Measurements from ENCODE around the gene CMTM6.
A peak's percentile ranks its signal among the peaks of the same experiment; 100 is the strongest.
"Not testable (repeated sequence)": the region's sequence is repeated elsewhere in the genome, so short reads cannot be mapped to it uniquely, and the experiment has no call there.

The CMTM6 gene

DNA sequence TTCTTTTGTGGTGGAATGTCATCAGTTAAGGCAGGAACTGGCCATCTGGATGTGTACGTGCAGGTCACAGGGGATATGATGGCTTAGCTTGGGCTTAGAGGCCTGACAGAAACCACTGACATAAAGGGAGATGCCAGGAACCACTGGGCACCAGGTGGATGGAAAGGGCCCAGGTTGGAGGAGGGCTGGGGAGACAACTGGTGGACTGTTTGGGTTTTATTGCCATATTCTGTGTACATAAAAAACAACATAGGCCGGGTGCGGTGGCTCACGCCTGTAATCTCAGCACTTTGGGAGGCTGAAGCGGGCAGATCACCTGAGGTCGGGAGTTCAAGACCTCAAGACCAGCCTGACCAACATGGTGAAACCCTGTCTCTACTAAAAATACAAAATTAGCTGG is 35.8 kb downstream of the CMTM6 start:
- DNase-seq (ENCODE audit: low read depth in 2 of 2): not testable (repeated sequence)

DNA sequence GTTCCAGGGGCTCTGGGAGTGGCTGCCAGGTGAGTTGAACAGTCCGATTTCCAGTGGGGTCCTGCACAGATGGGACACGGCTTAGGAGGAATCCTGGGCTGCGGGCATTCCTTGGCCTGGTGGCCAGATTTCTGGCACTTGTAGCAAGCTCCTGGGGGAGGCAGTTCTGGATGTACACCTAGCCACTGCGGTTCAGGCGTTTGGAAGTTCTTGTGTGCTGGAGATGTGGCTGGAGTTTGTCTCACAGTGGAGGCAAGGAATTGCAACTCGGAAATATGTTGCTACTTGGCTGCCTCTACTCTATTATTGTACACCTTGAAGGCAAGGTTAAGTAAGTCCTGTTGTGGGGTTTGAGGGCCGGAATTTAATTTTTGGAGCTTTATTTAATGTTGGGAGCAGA is 37.9 kb downstream of the CMTM6 start:
- DNase-seq (ENCODE audit: low read depth in 2 of 2): not testable (repeated sequence)

DNA sequence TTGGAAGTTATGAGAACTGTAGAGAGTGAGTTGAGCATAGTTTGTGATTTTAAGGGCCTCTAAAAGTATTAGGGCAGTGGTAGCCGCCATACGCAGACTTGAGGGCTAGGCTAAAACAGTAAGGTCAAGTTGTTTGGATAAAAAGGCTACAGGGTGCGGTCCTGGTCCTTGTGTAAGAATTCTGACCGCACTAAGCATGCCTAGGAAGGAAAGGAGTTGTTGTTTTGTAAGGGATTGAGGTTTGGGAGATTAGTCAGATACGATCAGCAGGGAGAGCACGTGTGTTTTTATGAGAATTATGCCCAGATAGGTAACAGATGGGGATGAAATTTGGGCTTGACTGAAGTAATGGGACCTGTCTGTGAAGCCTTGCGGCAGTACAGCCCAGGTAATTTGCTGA is 39.2 kb downstream of the CMTM6 start:
- not testable (repeated sequence) for DNase-seq (ENCODE audit: low read depth in 2 of 2)

DNA sequence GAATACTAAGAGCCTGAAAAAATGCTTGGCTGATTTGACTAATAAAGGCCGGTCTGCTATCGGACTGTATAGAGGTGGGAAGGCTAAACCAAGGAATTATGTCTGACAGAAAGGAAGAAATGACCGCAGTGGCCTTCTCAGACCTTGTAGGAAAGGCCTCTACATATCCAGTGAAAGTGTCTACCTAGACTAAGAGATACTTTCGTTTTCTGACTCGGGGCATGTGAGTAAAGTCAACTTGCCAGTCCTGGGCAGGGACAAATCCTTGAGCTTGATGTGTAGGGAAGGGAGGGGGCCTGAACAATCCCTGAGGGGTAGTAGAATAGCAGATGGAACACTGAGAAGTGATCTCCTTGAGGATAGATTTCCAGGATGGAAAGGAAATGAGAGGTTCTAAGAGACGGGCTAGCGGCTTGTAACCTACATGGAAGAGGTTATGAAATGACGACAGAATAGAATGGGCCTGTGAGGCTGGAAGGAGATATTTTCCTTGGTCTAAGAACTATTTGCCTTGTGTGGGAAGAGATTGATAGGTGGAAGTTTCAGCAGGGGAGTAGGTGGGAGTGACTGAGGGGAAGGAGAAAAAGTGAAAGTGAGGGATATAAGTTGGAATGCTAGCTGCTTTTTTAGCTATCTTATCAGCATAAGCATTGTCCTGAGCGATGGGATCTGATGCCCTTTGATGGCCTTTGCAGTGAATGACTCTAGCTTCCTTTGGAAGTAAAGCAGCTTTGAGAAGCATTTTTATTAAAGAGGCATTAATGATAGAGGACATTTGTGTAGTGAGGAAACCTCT is 40.3 kb downstream of the CMTM6 start:
- DNase-seq (ENCODE audit: low read depth in 2 of 2): not testable (repeated sequence)

DNA sequence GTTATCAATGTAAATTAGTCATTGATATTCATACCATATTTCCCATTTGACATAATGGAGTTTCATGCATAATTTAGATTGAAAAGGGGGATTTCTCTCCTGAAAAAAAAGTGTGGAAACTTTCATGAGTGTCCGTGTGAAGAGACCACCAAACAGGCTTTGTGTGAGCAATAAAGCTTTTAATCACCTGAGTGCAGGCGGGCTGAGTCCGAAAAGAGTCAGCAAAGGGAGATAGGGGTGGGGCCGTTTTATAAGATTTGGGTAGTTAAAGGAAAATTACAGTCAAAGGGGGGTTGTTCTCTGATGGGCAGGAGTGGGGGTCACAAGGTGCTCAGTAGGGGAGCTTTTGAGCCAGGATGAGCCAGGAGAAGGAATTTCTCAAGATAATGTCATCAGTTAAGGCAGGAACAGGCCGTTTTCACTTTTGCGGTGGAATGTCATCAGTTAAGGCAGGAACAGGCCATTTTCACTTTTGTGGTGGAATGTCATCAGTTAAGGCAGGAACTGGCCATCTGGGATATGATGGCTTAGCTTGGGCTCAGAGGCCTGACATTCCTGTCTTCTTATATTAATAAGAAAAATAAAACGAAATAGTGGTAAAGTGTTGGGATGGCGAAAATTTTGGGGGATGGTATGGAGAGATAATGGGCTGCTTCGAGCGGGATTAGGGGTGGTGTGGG is 41.7 kb downstream of the CMTM6 start:
- DNase-seq (ENCODE audit: low read depth in 2 of 2): not testable (repeated sequence)

DNA sequence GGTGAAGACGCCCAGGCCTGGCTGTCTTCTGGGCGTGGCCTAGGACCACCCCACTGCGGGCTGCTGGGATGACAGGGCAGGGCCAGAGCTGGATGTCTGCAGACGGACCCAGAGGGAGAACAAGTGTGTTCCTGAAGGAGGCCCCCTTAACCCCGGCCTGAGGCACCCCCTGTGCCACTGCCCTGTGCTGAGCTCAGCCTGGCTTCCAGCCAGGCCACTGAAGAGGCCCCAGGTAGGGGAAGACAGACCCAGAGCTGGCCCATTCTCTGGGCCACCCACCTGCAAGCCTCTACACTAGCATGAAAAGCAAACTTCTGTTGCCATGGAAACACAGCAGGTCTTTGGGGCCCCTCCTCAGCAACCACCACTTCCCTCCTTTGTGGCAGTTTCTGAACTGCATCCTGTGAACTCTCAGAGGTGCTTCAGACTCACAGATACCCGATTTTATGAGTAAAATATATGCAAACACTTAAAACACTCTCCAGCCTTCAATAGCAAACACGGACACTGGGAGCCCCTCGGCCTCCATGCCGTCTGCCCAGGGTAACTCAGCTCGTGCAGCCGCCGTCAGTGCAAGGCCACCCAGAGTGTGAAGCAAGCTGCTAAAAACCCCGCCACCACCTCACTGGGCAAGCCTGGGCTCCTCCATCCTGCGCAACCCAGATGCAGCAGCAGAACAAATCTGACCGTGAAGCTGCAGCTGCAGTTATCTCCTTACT is 42.5 kb downstream of the CMTM6 start:
- DNase-seq (ENCODE audit: low read depth in 2 of 2): peak in 1 of 2 donors; percentile 26

DNA sequence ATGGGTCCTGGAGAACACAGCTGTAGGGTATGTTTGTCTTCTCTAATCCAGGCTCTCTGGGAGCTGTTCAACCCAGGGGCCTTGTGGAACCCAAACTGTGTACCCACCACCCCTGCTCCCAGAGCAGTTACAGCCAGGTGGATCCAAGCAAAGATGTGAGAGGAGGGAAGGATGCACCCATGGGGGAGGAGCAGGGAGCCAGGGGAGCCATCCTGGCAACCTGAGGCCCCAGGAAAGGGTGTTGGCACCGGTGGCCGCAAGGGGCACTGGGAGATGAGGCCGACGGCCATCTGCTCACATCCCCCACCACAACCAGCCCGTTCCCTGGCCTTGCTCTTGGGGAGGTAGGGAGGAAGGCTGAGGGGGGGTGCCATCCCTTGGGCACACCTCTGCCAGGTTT is 43.2 kb downstream of the CMTM6 start:
- no peak for DNase-seq (ENCODE audit: low read depth in 2 of 2)

DNA sequence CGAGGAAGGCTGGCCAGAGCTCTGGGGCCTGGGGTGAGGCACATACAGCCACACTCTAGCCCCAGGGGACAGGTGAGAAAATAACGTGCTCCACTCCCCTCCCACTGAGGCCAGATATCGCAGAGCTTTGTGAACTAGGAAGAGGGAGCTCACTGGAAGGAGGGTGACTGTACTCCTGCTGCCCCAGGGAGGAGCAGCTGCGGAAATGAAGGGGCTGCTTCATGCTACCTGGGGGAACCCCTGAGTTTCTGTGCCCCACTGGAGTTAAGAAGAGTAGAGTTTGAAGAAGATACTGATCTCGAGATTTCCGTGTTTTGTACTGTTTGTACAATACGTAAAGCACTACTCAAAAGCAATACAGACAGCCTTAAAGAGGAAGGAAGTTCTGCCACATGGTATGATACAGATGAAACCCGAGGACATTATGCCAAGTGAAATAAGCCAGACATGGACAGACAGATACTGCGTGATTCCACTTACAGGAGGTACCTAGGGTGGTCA is 44.6 kb downstream of the CMTM6 start:
- peak in 1 of 2 donors; percentile 26 for DNase-seq (ENCODE audit: low read depth in 2 of 2)

DNA sequence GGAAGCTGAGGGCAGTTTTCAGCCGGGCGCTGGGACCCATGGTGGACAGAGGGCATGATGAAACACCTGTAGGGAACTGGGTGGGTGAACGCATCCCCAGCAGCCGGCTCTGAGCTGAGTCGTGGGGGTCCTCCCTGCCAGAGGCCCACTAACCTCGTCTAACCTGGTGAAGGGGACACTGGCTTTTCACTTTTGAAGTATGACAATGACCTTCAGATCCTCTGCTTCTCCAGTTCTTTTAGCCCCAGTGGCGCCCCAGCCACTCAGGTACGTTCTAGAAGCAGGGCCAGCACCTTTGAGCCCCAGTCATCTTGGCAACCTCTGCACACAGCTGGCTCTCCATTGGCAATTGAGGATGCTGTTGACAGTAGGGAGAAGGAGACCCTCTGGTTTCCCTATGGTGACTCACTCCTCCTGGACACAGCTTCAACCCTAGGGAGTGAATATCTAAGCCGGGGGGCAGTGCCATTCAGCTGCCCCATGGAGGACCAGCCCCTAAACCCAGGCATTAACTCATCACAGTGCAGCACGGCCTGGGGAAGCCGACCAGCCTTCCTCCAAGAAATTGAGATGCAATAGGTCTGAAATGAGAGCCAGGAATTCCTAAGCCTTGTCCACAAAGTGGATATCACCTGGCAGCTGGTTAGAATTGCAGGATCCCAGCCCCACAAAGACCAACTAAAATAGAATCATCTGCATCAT is 46.1 kb downstream of the CMTM6 start:
- no peak for DNase-seq (ENCODE audit: low read depth in 2 of 2)

DNA sequence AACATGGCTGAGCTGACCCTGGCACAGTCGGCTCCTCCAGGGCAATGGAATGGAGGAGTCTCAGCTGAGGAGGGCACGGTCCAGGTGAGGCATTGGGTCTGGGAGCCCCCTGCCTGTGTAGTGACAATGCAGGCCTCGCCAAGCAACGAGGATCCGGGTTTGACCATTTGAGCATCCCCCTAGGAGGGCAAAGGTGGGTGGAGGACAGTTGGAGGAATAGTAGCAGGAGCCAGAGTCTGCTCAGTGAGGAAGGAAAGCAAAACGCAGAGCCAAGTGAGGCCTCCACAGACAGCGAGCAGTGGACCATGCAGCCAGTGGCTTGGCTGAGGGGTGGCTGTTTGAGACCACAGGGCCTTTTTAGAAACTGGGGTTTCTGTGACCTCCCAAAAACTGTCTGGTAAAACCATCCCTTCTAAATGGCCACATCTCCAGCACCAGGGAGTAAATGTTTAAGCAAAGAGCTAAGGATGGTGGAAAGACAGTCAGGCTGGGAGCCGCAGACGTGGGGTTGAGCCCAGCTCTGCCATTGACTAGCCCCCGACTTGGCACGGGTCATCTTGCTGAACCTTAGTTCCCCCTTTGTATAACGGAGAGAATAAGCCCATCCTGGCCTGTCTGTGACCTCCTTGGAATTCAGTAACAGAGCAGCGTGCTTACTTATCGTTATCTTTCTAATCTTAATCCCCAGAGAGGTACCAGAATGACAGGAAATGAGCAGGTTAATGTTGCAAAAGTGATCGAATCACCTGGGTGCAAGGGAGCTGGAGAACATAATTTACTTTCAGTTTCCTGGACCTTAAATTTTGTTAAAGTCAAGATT is 46.8 kb downstream of the CMTM6 start:
- no peak for DNase-seq (ENCODE audit: low read depth in 2 of 2)

DNA sequence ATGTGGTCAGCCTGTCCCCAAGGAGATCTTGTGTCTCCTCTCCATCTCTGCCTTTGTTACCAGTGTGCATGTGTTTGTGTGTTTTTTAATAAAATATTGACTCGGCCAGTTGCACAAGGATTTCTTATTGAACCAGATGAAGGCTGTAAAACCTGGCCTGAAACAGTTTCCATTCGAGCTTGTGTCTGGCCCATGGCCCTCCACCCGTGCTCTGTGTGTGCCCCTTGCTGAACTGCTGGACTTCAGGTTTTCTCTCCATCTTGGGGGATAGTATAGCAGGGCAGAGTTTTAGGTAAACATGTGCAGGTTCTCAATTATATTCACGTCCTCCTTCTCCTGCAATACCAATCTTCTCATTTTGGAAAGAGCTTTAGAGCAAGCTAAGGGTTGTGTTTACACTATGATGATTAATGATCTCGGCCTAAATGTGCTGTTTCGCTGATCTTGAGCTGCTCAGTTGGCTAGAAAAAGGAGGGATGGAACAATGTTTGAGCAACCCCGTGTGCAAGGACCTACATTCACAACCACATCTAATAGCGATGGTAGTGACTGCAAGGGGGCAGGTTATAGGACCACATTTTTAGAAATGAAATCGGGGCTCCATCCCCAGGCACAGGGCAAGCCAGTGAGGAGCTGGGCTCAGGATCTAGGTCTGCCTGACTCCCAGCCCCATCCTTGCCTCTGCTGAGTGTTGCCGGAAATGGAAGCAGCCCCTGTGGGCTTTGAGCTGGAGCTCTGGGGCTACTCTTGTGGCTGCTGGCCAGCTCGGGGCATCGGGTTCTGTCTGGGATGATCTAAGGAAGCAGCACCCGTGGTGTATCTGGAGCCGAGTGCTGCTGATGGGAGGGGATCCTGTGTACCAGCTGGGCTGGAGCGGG is 47.7 kb downstream of the CMTM6 start:
- no peak for DNase-seq (ENCODE audit: low read depth in 2 of 2)

DNA sequence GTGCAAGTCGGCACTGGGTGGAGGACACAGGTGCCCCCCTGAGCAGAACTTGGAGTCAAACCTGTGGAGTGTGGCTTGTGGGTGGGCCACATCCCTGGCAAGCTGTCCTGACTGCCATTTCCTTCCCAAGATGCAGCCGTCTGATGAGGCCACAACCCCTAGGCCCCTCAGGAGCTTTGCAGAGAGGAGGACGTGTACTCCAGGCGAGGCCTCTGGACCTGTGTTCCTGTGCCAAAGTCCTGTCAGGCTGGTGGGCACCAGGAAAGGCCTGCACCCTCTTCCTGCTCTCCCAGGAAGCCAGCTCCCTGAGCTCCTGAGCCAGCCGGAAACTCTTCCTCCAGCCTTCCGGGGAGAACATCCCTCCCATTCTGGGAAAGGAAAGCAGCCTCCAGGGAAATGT is 48.5 kb downstream of the CMTM6 start:
- DNase-seq (ENCODE audit: low read depth in 2 of 2): no peak

DNA sequence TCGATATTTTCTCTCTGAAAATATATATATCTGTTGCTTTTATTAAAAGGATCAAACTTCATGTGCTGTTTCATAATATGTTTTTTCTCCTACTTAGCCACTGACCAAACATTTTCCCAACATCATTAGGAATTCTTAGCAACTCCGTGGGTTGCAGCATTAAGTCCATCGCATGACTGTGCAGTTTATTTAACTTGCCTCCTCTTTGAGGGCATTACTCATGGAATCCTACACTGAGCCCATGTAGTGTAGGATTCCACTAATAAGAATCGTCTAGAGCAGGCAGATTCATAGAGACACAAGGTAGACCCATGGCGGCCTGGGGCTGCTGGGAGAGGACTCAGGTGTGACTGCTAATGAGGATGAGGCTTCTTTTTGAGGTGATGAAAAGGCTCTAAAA is 49.3 kb downstream of the CMTM6 start:
- DNase-seq (ENCODE audit: low read depth in 2 of 2): no peak

DNA sequence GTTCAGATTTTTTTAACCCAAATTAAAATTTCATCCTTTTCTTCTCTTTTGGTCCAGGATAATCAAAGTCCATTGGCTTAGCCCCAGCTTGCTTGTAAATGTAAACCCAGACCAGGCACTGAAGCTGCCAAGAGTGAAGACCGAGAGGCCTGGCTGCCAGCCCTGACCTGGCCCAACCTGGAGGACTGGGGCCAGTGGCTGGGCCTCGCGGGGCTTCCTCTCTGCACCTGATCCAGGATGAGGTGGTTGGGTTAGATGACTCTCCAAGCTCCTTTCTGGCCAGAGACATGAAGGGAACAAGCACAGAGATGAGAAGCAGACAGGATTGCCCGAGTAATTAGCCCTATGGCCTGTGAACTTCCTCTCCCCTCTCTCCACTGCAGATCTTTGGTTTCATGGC is 50.6 kb downstream of the CMTM6 start:
- no peak for DNase-seq (ENCODE audit: low read depth in 2 of 2)

DNA sequence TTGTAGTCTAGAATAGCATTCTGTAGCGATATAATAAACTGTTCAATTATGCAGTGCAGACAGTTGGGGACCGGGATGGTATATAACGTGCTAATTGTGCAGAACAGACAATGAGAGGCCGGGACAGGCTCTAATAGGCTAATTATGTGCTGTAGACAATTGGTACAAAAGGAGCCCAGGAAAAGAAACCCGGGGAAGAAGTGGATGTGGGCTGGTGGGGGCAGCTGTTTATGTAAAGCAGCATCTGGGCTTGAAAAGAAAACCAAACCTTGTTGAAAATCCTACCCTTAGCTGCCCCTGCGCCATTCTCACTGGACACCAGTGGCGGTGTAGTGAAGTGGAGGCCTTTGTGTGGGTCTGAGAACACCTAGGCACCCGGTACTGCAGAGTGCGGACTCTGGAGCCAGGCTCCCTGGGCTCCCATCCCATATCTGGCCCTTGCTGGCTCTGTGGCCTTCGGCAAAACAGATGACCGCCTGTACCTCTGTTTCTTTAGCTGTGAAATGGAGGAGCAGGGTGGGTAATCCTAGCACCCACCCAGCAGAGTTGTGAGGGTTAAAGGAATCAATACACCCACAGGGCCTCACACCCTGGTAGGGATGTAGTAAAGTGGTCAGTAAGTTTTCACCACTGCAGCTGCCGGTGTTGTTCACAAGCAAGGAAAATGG is 51.5 kb downstream of the CMTM6 start:
- no peak for DNase-seq (ENCODE audit: low read depth in 2 of 2)

DNA sequence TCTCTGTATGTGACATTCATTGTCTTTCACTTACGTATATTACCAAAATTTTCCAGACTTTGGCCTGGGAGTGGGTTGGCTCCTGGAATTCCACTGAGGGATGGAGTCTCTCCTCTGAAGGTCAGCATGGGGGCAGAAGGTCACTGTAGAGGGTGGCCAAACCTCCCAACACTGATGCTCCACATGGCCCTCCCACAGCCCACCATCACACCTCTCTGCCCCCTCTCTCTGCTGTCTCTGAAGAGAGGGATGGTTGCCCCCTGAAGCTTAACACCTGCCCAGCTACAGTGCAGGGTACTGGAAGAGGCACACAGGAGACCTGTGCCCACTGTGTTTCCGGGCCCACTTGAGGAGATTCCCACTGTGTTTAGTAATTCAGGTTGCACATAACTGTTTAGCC is 52.2 kb downstream of the CMTM6 start:
- DNase-seq (ENCODE audit: low read depth in 2 of 2): no peak

DNA sequence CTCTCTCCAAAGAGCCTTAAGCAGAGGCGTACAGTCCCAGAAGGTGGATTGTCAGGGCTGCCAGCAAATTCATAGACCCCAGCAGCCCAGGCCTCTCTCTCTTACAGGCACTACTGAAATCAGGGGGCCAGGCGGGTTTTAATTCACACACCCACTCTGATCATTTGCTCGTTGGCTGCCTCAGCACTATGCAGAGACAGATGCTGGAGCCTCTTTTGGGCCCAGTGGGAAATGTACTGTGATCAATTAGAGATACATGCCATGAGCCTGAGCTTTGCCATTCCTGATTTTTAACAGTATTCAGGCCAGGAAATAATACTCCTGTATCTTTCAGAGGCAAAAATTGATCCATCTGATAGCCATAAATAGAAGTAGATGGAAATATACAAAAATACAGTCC is 53.0 kb downstream of the CMTM6 start:
- no peak for DNase-seq (ENCODE audit: low read depth in 2 of 2)

DNA sequence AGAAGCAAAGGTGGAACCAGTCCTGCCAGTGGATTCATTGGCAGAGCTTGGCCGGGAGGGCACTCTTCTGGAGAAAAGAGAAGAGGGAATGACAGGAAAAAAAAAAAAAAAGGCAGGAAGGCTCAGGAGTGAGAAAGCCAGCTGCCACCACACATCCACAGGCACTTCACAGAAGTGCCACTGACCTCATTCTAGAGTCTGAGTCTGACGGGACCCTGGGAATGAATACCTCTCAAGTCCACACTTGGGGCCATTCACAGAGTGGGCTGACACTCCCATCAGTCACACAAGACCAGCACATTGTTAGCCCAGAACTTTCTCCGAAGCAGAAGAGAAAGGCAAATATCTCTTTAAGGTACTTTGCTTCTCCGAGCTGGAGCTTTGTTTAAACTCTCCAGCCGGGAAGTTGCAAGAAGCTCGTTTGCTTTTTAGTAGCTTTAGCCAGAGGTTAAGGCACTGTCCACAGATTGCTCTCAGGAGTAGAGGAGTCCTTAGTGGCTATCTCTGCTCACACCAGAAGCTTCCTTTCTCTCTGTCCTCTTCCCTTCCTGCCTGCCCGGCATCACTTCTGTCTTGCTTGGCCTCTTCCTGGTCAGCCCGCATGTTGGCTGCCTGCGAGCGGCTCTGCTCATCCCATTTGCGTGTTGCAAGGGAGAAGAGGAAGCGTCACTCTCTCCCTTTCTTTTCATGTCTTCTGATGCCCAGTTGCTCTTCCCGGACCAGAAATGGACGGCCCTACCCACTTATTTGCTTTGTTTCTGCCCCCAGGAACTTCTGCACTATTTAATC is 53.8 kb downstream of the CMTM6 start:
- no peak for DNase-seq (ENCODE audit: low read depth in 2 of 2)
